ENCODE results near the gene HOPX. TPM values are rescaled to one million over a fixed set of nuclear protein-coding genes. Genes with fewer than 3 reads are reported as not detected.

The HOPX gene
- total RNA-seq, 4 donors from 2014 or later, result 405 to 1,883 (median 1,516) TPM

DNA sequence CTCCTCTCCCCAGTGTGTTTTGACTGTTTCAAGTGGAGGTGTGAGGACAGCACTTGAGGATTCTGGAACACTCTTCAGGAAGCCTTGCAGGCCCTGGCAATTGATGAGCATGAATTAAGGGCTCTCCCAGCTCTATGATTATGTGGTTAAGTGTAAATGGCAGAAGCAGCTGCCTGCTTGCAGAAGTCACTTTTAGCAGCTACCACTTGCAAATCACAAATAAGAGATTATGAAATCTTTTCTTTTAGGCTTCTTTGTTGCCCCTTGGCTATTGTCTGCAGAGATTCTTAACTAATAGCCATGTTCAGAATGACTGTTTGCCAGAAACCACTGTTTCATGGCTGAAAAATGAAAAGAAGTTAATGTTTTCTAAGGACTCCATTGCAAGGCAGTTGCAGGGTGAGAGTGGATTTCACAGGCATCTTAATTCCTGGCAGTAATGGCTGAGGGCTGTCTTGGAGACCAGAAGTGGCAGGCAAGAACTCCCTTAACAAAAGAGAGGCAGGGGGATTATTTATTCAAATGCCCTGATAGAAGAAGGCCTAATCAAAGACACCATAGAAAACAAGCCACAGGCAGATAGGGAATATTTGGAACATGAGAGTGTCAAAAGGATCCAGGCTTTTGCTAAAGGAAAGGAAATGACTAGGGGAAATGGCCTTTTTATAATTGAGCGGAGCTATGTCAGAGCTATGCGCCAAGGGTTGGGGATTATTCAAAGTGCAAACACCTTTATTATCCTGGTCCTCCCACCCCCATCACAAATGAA, 8.3 kb upstream of the HOPX start:
- Histone ChIP-seq H3K9me3 (no peaks in the 10 kb centered on the region), H3K27ac (no peak overlapping the region), H3K36me3 (no peaks in the 10 kb centered on the region), H3K4me3 (no peak overlapping the region), H3K4me1 (peaks cover 11% of the 10 kb centered on the region), H3K27me3 (no peaks in the 10 kb centered on the region)
- DNase-seq (ENCODE audit: low spot score in 2 of 2), result no peak
- 84% methylated on average over 2 of the region's 2 CpGs for WGBS
- TF ChIP-seq, protein P1, sequence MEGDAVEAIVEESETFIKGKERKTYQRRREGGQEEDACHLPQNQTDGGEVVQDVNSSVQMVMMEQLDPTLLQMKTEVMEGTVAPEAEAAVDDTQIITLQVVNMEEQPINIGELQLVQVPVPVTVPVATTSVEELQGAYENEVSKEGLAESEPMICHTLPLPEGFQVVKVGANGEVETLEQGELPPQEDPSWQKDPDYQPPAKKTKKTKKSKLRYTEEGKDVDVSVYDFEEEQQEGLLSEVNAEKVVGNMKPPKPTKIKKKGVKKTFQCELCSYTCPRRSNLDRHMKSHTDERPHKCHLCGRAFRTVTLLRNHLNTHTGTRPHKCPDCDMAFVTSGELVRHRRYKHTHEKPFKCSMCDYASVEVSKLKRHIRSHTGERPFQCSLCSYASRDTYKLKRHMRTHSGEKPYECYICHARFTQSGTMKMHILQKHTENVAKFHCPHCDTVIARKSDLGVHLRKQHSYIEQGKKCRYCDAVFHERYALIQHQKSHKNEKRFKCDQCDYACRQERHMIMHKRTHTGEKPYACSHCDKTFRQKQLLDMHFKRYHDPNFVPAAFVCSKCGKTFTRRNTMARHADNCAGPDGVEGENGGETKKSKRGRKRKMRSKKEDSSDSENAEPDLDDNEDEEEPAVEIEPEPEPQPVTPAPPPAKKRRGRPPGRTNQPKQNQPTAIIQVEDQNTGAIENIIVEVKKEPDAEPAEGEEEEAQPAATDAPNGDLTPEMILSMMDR (IDR thresholded peaks at IDR 0.05), result no peak
- TF ChIP-seq POLR2A (IDR thresholded peaks at IDR 0.05), result no peak
- no peak for TF ChIP-seq EP300 (IDR thresholded peaks at IDR 0.05)
- TF ChIP-seq POLR2AphosphoS5 (IDR thresholded peaks at IDR 0.05), result no peak

DNA sequence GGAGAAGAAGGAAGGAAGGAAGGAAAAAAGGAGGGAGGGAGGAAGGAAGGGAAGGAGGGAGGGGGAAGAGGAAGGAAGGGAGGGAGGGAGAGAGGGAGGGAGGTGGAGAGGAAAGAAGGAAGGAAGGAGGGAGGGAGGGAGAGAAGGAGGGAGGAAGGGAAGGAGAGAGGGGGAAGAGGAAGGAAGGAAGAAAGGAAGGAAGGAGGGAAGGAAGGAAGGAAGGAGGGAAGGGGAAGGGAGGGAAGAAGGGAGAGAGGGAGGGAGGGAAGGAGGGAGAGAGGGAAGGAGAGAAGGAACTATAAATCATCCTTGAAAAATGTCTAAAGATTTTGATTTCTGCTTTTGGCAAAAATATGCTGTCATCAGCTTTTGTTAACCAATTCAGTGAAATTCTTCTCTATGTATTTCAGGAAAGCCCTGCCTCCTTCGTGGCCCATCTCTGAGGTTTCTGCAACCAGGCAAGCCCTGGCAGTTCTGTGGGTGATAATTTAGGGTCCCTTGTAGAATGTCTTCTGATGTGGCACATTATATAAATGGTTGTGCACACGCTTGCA, 7.1 kb upstream of the HOPX start:
- H3K4me3 ChIP-seq, result no peak overlapping the region
- H3K36me3 ChIP-seq, result no peaks in the 10 kb centered on the region
- H3K4me1 ChIP-seq, result peaks cover 14% of the 10 kb centered on the region
- TF ChIP-seq POLR2AphosphoS5 (IDR thresholded peaks at IDR 0.05) (no peak), EP300 (IDR thresholded peaks at IDR 0.05) (no peak), POLR2A (IDR thresholded peaks at IDR 0.05) (no peak)
- TF ChIP-seq, protein P1 (IDR thresholded peaks at IDR 0.05), result no peak
- no peaks in the 10 kb centered on the region for H3K9me3 ChIP-seq
- no peak for DNase-seq (ENCODE audit: low spot score in 2 of 2)
- WGBS, result 72% methylated on average over 2 of the region's 2 CpGs
- no peaks in the 10 kb centered on the region for H3K27me3 ChIP-seq
- no peak overlapping the region for H3K27ac ChIP-seq

DNA sequence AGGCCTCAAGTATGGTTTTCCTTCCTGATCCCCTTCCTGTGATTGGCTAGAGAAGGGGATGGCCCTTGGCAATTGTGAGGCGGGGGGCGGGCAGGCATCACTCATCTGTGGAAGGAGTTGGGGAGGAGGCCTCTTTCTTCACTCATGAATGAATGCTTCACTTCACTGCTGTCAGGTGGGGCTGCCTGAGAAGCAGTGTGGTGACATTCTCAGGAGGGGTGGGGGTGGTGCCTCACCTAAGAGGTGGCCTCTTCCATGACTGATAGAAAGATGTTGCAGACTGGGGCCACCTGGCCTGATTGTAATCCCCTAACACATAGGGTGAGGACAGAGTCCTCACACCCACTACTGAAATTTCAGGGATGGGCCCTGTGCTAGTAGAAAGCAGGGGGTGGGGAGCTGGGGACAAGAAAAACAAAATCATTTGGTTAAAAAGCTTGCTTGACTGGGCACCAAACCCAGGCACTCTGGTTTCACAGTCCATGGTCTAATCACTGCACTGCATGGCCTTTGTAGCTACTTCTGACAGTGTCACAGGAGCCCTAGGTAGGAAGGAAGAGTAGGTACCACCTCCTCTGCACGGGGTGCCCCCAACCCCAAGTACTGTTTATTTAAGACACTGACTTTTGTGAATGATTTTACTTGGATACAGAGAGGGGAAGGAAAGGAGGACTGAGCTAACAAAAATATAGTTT, 5.6 kb upstream of the HOPX start:
- no peaks in the 10 kb centered on the region for H3K9me3 ChIP-seq
- H3K27ac ChIP-seq, result no peak overlapping the region
- H3K4me1 ChIP-seq, result peaks cover 19% of the 10 kb centered on the region
- DNase-seq (ENCODE audit: low spot score in 2 of 2), result no peak
- no peaks in the 10 kb centered on the region for H3K36me3 ChIP-seq
- no peak overlapping the region for H3K4me3 ChIP-seq
- TF ChIP-seq POLR2AphosphoS5 (IDR thresholded peaks at IDR 0.05) (no peak), EP300 (IDR thresholded peaks at IDR 0.05) (no peak), POLR2A (IDR thresholded peaks at IDR 0.05) (no peak)
- TF ChIP-seq, protein P1 (IDR thresholded peaks at IDR 0.05), result no peak
- H3K27me3 ChIP-seq, result no peaks in the 10 kb centered on the region
- WGBS, result 90% methylated on average over 3 of the region's 3 CpGs

DNA sequence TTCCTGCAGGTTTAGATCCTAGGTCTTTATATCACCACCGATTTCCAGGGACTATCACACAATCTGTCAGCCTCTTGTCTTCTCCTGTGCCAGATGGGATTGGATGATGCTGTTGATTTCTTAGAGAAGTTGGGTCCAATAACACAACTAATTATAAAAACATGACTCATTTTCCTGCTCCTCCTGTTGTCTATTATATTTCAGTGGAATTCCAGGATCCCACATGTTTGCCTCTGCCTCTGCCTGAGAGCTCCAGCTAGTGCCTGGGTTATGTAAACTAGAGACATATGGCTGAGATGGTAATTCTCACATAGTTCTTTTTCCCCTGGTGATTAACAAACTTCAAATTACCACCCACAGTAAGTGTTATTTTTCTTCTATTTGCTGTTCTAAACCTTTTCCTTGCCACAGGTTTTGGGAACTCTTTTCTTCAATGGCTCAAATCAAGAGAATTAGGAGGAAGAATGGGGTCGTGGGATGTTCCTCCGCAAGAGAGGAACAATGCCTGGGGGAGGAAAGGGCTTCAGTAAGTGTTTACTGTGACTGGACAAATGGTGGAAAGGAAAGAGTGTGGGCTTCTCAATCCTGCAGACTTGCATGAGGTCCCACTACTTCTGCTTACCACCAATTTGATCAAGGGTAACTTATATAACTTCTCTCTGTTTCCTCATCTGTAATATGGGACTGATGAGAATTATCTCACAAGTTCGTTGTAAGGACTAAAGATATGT, 3.4 kb upstream of the HOPX start:
- no peak for DNase-seq (ENCODE audit: low spot score in 2 of 2)
- 49% methylated on average over 4 of the region's 4 CpGs for WGBS
- peaks cover 22% of the 10 kb centered on the region for H3K4me1 ChIP-seq
- TF ChIP-seq, protein P1 (IDR thresholded peaks at IDR 0.05), result no peak
- TF ChIP-seq POLR2AphosphoS5 (IDR thresholded peaks at IDR 0.05) (no peak), POLR2A (IDR thresholded peaks at IDR 0.05) (no peak), EP300 (IDR thresholded peaks at IDR 0.05) (no peak)
- no peaks in the 10 kb centered on the region for H3K36me3 ChIP-seq
- no peak overlapping the region for H3K27ac ChIP-seq
- H3K27me3 ChIP-seq, result no peaks in the 10 kb centered on the region
- no peaks in the 10 kb centered on the region for H3K9me3 ChIP-seq
- no peak overlapping the region for H3K4me3 ChIP-seq

Data from suprapubic skin (tissue), 4 donors.